GM21447 (cell line): Measurements from ENCODE around the gene BCKDHA.

Experiments
- ATAC-seq: cut with Tn5 transposase; IDR thresholded peaks from one replicate; pipeline ENCODE4 v1.9.1; 2021; ENCODE audit not compliant: unreplicated experiment

BCKDHA gene

GRCh38 chr19:41397086-41398049, at the start of gene BCKDHA, which contains the start of gene EXOSC5:
Gene BCKDHA, plus strand, starts transcription at chr19:41397818. Its CDS starts 10 bp downstream, at chr19:41397828.
Gene EXOSC5, minus strand, starts transcription at chr19:41397359. Its CDS starts 31 bp downstream, at chr19:41397328.
- peak; percentile 81 for ATAC-seq

- ATAC-seq = no peak
Observed at GRCh38 chr19:41350735-41351338, 46.8 kb upstream of the BCKDHA start.

- ATAC-seq = peak; percentile 36
Observed at GRCh38 chr19:41351339-41352245, 46.0 kb upstream of the BCKDHA start.

- ATAC-seq = no peak
Observed at GRCh38 chr19:41352279-41352608, 45.4 kb upstream of the BCKDHA start.

GRCh38 chr19:41352609-41353465, 44.8 kb upstream of the BCKDHA start:
- ATAC-seq = no peak

GRCh38 chr19:41353466-41354342, 43.9 kb upstream of the BCKDHA start, which contains the start of gene TGFB1:
Gene TGFB1, minus strand, starts transcription at chr19:41353922. Its CDS starts 878 bp downstream, at chr19:41353044.
- peak; percentile 35 for ATAC-seq

- ATAC-seq = no peak
Observed at GRCh38 chr19:41354343-41354953, 43.2 kb upstream of the BCKDHA start.

- no peak for ATAC-seq
Observed at GRCh38 chr19:41355035-41355434, 42.6 kb upstream of the BCKDHA start.

GRCh38 chr19:41355802-41356201, 41.8 kb upstream of the BCKDHA start:
- ATAC-seq = no peak

- no peak for ATAC-seq
Observed at GRCh38 chr19:41356984-41357739, 40.5 kb upstream of the BCKDHA start.

GRCh38 chr19:41357746-41358145, 39.9 kb upstream of the BCKDHA start:
- ATAC-seq = no peak

GRCh38 chr19:41359741-41360140, 37.9 kb upstream of the BCKDHA start:
- ATAC-seq = no peak

GRCh38 chr19:41362143-41362847, 35.3 kb upstream of the BCKDHA start:
- no peak for ATAC-seq

GRCh38 chr19:41363371-41363752, 34.3 kb upstream of the BCKDHA start:
- ATAC-seq = no peak

GRCh38 chr19:41363753-41364523, 33.7 kb upstream of the BCKDHA start, which contains the start of gene B9D2:
Gene B9D2, minus strand, starts transcription at chr19:41364149. Its CDS starts 630 bp downstream, at chr19:41363519.
- ATAC-seq = peak; percentile 74
